GM23248 (cell line): Measurements from ENCODE around the gene TMEM51. TPM values are rescaled to one million over a fixed set of nuclear protein-coding genes. Genes with fewer than 3 reads are reported as not detected.

Source experiments
- DNase-seq: peaks from one replicate; pipeline ENCODE4 v3.0.0-alpha.2; 2015
- H2AFZ ChIP-seq: fragments of 200-600 bp; sonication (generic); 2 replicates; pipeline ENCODE4 v1.6.1; 2016; ENCODE audit warnings: antibody characterized with exemption
- H3F3A ChIP-seq: fragments of 200-600 bp; sonication (generic); 2 replicates; pipeline ENCODE4 v1.6.1; 2016; ENCODE audit warnings: mild to moderate bottlenecking, antibody characterized with exemption, mixed run types; ENCODE audit not compliant: insufficient read depth
- H3K27ac ChIP-seq: fragments of 200-600 bp; sonication (generic); 2 replicates; pipeline ENCODE4 v1.5.1; 2016; ENCODE audit warnings: mild to moderate bottlenecking
- H3K27me3 ChIP-seq: fragments of 200-600 bp; sonication (generic); replicated peaks from 2 replicates; pipeline ENCODE4 v1.6.1; 2016; ENCODE audit warnings: mild to moderate bottlenecking; ENCODE audit not compliant: insufficient read depth
- H3K36me3 ChIP-seq: fragments of 200-600 bp; sonication (generic); 2 replicates; pipeline ENCODE4 v1.6.1; 2016; ENCODE audit warnings: low read depth, mild to moderate bottlenecking
- H3K4me1 ChIP-seq: fragments of 200-600 bp; sonication (generic); 2 replicates; pipeline ENCODE4 v1.6.1; 2016; ENCODE audit warnings: mild to moderate bottlenecking; ENCODE audit not compliant: insufficient read depth
- H3K4me2 ChIP-seq: fragments of 200-600 bp; sonication (generic); one replicate; pipeline ENCODE4 v1.6.1; 2016; ENCODE audit warnings: mild to moderate bottlenecking; ENCODE audit not compliant: unreplicated experiment
- H3K4me3 ChIP-seq: fragments of 200-600 bp; sonication (generic); 2 replicates; pipeline ENCODE4 v1.5.1; 2016; ENCODE audit warnings: mild to moderate bottlenecking
- H3K79me2 ChIP-seq: fragments of 200-600 bp; sonication (generic); 2 replicates; pipeline ENCODE4 v1.6.1; 2016; ENCODE audit warnings: mild to moderate bottlenecking; ENCODE audit not compliant: insufficient read depth
- H3K9ac ChIP-seq: fragments of 200-600 bp; sonication (generic); 2 replicates; pipeline ENCODE4 v1.6.1; 2016; ENCODE audit warnings: mild to moderate bottlenecking
- H3K9me2 ChIP-seq: fragments of 200-600 bp; sonication (generic); 2 replicates; pipeline ENCODE4 v1.6.1; 2016; ENCODE audit warnings: mixed run types, mild to moderate bottlenecking, moderate library complexity; ENCODE audit not compliant: insufficient read depth
- H3K9me3 ChIP-seq: fragments of 200-600 bp; sonication (generic); one replicate; pipeline ENCODE4 v1.6.1; 2017; ENCODE audit warnings: low read depth
- H4K20me1 ChIP-seq: fragments of 200-600 bp; sonication (generic); 2 replicates; pipeline ENCODE4 v1.6.0; 2016; ENCODE audit not compliant: insufficient read depth
- EZH2 ChIP-seq: fragments of 200-600 bp; sonication (generic); IDR thresholded peaks from 2 replicates; pipeline ENCODE4 v1.6.1; 2018; ENCODE audit warnings: antibody characterized with exemption, mild to moderate bottlenecking; ENCODE audit not compliant: insufficient read depth, poor library complexity, severe bottlenecking
- EZH2phosphoT487 ChIP-seq: fragments of 200-600 bp; sonication (generic); IDR thresholded peaks from 2 replicates; pipeline ENCODE4 v1.6.1; 2018; ENCODE audit warnings: antibody characterized with exemption, moderate library complexity, mild to moderate bottlenecking, low read depth; ENCODE audit not compliant: insufficient read depth
- WGBS, 2 experiments: methylation state at CpG; one replicate each; pipeline ENCODE4 v1.1.6; 2015 to 2017; ENCODE audit warnings: low lambda C conversion rate in 2 of 2, low coverage in 1 of 2; ENCODE audit errors: missing lambda C conversion rate in 2 of 2; 5-methylcytosine and 5-hydroxymethylcytosine counted together
- in situ Hi-C: fragments of 300-500 bp; cut with MboI; formaldehyde crosslinking; loops from 2 replicates; pipeline ENCODE4 v1.15.0; 2020
- polyA plus RNA-seq: library from polyadenylated mRNA; unstranded; fragments of >200 nt; fragmentation: Nextera tagmentation; extraction: Ambion mirVana; gene quantifications from 2 replicates; pipeline ENCODE4 v1.2.1, GENCODE V29; 2016
- total RNA-seq: library from RNA; depleted of rRNA; stranded (reverse); fragments of >200 nt; shearing (Covaris generic); gene quantifications from 2 replicates; pipeline ENCODE4 v1.2.3, GENCODE V29; 2014

The TMEM51 gene
- total and polyA plus RNA-seq, 2 experiments from 2014 or later: 0.54 to 0.55 TPM

DNA sequence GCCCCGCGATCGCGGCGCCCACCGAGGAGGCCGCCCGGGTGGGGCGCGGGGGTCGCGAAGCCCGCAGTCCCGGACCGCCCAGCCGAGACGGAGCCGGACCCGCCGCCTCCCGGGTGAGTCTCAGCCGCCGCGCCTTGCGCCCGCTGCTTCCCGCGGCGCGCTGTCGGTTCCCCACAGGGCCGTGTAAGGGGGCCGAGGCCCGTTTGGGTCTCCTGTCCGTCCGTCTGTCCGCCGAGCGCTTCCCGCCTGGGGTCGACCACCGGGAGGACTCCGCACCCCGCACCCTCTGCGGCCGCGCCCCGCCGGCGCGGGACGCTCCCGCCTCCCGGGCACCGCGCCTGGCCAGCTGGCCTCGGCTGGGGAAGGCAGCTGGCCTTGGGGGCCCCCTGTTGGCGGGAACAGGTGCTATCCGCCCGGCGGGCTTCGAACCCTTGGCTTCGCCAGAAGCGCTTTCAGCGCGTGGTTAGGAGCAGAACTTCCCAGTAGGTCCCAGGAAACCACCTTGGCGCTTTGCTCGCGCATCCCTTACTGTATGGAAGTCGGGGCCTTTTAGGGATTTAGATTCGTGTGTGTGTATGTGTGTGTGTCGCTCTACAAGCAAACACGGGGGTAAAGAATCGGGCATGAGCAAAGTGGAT, 414 bp downstream of the TMEM51 start:
- Histone ChIP-seq H3K9me2 (no peaks in the 10 kb centered on the region), H3K27me3 (peaks cover 19% of the 10 kb centered on the region), H3K9me3 (no peaks in the 10 kb centered on the region), H3K4me2 (peak overlapping the region; percentile 85), H3K79me2 (no peaks in the 10 kb centered on the region), H3K9ac (peak overlapping the region; percentile 58), H2AFZ (peak overlapping the region; percentile 80), H4K20me1 (no peaks in the 10 kb centered on the region), H3K27ac (no peak overlapping the region), H3K4me3 (peak overlapping the region; percentile 75), H3K4me1 (no peaks in the 10 kb centered on the region), H3K36me3 (no peaks in the 10 kb centered on the region), H3F3A (no peaks in the 10 kb centered on the region)
- TF ChIP-seq EZH2phosphoT487 (no peak), EZH2 (no peak)
- in situ Hi-C loops: no loop called here
- 1 to 3% methylated on average over 51 to 71 of the region's 74 CpGs for WGBS, 2 experiments
- peak; percentile 81 for DNase-seq

DNA sequence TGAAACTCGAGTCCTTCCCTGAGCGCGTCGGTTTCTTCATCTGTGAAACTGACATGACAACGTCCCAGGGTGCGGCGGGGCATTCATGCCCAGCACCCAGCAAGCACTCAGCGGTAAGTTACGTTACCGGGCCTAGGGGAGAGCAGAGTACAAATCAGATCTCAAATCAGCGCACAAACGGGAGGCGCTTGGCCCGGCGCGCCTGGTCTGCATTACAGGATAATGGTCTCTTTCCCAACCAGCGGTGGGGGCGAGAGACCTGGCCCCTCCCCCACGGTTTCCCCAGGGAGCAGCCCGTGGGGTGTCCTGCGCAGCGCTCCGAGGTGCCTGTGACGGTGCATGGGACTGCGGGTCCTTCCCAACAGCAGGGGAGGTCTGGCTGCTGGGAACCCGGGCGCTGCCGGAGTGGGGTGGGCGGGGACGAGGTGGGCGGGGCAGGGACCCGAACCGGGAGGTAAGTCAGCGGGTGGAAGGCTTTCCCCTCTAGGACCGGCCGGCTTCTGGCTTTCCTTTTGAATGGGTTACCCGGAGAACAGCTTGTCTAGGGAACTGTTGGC, 1.0 kb downstream of the TMEM51 start:
- WGBS, 2 experiments: 29 to 32% methylated on average over 36 to 37 of the region's 37 CpGs
- peak overlapping the region; percentile 85 for H3K4me2 ChIP-seq
- no peaks in the 10 kb centered on the region for H3K4me1 ChIP-seq
- peaks cover 18% of the 10 kb centered on the region for H3K27me3 ChIP-seq
- no peaks in the 10 kb centered on the region for H3F3A ChIP-seq
- no peak overlapping the region for H3K27ac ChIP-seq
- H3K4me3 ChIP-seq: peak overlapping the region; percentile 75; the same call in 1 of the 2 replicates
- no peak overlapping the region for H3K9ac ChIP-seq
- no peaks in the 10 kb centered on the region for H4K20me1 ChIP-seq
- no peaks in the 10 kb centered on the region for H3K79me2 ChIP-seq
- DNase-seq: peak; percentile 15
- peak overlapping the region; percentile 80; the same call in 1 of the 2 replicates for H2AFZ ChIP-seq
- H3K9me2 ChIP-seq: no peaks in the 10 kb centered on the region
- no peak for TF ChIP-seq EZH2
- TF ChIP-seq EZH2phosphoT487: no peak
- no peaks in the 10 kb centered on the region for H3K36me3 ChIP-seq
- in situ Hi-C loops: no loop called here
- no peaks in the 10 kb centered on the region for H3K9me3 ChIP-seq

DNA sequence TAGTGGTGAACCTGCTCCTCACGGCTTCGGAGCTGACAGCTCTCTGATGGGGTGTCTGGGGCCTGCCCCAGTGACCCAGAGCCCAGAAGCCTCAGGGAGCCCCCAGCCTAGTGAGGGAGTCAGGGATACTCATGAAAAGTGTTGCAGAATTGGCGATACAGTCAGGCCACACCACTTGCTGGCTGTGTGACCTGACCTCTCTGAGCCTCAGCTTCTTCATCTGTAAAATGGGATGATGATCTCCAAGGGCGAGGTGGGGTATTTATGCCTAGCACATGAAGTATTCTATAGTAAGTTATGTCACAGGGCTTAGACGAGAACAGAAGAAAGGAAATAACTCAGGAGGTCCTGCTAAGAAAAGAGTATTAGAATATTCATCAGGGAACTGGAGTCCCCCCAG, 1.6 kb downstream of the TMEM51 start:
- H3K4me3 ChIP-seq: no peak overlapping the region
- no peak for DNase-seq
- no peak overlapping the region for H3K4me2 ChIP-seq
- no peaks in the 10 kb centered on the region for H3F3A ChIP-seq
- no peaks in the 10 kb centered on the region for H3K36me3 ChIP-seq
- no peak for TF ChIP-seq EZH2phosphoT487
- TF ChIP-seq EZH2: no peak
- H3K9ac ChIP-seq: no peak overlapping the region
- H3K9me2 ChIP-seq: no peaks in the 10 kb centered on the region
- no peaks in the 10 kb centered on the region for H3K9me3 ChIP-seq
- H2AFZ ChIP-seq: no peak overlapping the region
- WGBS, 2 experiments: 95 to 97% methylated on average over 5 of the region's 5 CpGs
- H3K79me2 ChIP-seq: no peaks in the 10 kb centered on the region
- H3K27me3 ChIP-seq: peaks cover 12% of the 10 kb centered on the region
- H4K20me1 ChIP-seq: no peaks in the 10 kb centered on the region
- no peak overlapping the region for H3K27ac ChIP-seq
- in situ Hi-C loops: no loop called here
- H3K4me1 ChIP-seq: no peaks in the 10 kb centered on the region

DNA sequence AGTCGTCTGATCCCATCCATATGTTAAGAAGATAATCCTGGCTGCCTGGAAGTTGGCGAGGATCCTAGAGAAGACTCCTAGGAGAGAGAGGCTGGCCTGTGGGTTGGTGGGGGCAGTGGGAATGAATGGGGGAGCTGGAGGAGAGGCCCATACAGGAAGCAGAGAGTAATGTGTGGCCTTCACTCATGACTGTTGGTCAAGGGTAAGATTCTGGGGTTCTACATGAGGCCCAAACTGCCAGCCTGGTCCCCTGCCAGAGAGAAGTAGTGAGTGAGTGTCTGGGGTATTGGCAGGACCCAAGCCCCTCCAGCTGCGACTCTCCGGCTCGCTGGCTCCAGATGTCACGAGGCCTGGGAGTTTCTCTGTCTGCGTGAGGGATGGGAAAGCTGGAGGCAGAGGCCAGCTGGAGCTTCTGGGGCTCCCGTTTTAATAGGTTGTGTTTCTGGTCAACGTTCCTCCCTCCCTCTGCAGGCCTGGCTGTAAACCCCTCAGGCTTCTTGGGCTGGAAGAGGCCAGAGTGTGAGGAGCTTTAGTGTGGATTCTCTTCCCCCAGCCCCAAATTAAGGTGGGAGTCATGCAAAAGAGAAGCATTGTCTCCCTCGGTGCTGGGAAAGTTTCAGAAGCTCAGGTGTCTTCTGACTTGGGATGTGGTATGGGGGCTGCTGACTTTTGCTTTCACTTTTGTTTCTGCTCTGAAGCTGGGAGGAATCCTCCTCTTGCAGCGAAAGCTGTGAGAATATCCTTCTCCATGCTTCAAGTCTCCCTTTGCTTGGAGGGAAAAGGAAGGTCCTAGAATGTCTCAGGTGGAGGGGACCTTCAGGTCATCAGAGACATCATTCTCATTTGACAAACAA, 2.6 kb downstream of the TMEM51 start:
- Histone ChIP-seq H3K9me2 (no peaks in the 10 kb centered on the region), H3K9me3 (no peaks in the 10 kb centered on the region), H3K27ac (no peak overlapping the region), H2AFZ (no peak overlapping the region), H3K27me3 (peaks cover 3% of the 10 kb centered on the region), H3K79me2 (no peaks in the 10 kb centered on the region), H4K20me1 (no peaks in the 10 kb centered on the region), H3K4me3 (no peak overlapping the region), H3K9ac (no peak overlapping the region), H3K4me1 (no peaks in the 10 kb centered on the region), H3K4me2 (no peak overlapping the region), H3F3A (no peaks in the 10 kb centered on the region), H3K36me3 (no peaks in the 10 kb centered on the region)
- 81 to 88% methylated on average over 11 of the region's 11 CpGs for WGBS, 2 experiments
- in situ Hi-C loops: no loop called here
- DNase-seq: no peak
- TF ChIP-seq EZH2 (no peak), EZH2phosphoT487 (no peak)
